Right cardiac atrium (tissue), 5 donors: ENCODE results near the gene CNTFR. TPM values are rescaled to one million over a fixed set of nuclear protein-coding genes. Genes with fewer than 3 reads are reported as not detected.

Source experiments
- ATAC-seq, 2 donors: fragments of 200-7000 bp; cut with Tn5 transposase; one replicate each; pipeline versions ENCODE4 v1.8.0 to v1.9.1; 2020; ENCODE audit warnings: moderate library complexity in 2 of 2, mild to moderate bottlenecking in 1 of 2
- DNase-seq, 3 donors: peaks; one replicate each; pipeline ENCODE4 v3.0.0-alpha.2; 2020
- H3K27ac ChIP-seq: one replicate; pipeline ENCODE4 v1.5.1; 2013; ENCODE audit warnings: mild to moderate bottlenecking, low read length, control low read depth, moderate library complexity
- H3K27me3 ChIP-seq: one replicate; pipeline ENCODE4 v1.6.1; 2013; ENCODE audit not compliant: control insufficient read depth, insufficient read depth
- H3K4me1 ChIP-seq: one replicate; pipeline ENCODE4 v1.6.1; 2013; ENCODE audit warnings: low read length; ENCODE audit not compliant: control insufficient read depth, insufficient read depth
- H3K4me3 ChIP-seq: one replicate; pipeline ENCODE4 v1.5.1; 2013; ENCODE audit warnings: low read length, control low read depth
- H3K9me3 ChIP-seq: one replicate; pipeline ENCODE4 v1.6.1; 2013; ENCODE audit warnings: low read length; ENCODE audit not compliant: control insufficient read depth
- WGBS: extraction: QIAGEN DNeasy Blood & Tissue Kit; methylation state at CpG from one replicate; pipeline ENCODE4 v1.1.7; 2013; 5-methylcytosine and 5-hydroxymethylcytosine counted together
- intact Hi-C, 4 donors: fragments of 100-400 bp; cut with DNase I; formaldehyde crosslinking; loops; one replicate each; pipeline versions ENCODE4 v1.11.0 to v1.14.0; 2022 to 2023
- polyA plus RNA-seq: library from polyadenylated mRNA; stranded (reverse); fragments of 200-250 nt; gene quantifications from one replicate; pipeline ENCODE4 v1.2.3, GENCODE V29; 2013
- total RNA-seq, 4 donors: library from RNA; stranded (reverse); fragmentation: NEBNext Ultra II Directional; extraction: Animal tissue kit (Norgen Biotek cat#: 25700); gene quantifications; one replicate each; pipeline ENCODE4 v1.2.1, GENCODE V29; 2021
- donor health status: healthy with polysubstance abuse.
- donor health status: DM: no; HTN: yes; CAD: no.
- donor health status: DM: no; HTN: no; CAD: no.
- donor health status: DM: no; HTN: yes; CAD: no; lungs with severe emphysema.
- donor health status: DM: yes; HTN: yes; CAD: no.

CNTFR gene
- total and polyA plus RNA-seq, 5 donors = 14.9 to 66.4 (median 51.5) TPM

DNA sequence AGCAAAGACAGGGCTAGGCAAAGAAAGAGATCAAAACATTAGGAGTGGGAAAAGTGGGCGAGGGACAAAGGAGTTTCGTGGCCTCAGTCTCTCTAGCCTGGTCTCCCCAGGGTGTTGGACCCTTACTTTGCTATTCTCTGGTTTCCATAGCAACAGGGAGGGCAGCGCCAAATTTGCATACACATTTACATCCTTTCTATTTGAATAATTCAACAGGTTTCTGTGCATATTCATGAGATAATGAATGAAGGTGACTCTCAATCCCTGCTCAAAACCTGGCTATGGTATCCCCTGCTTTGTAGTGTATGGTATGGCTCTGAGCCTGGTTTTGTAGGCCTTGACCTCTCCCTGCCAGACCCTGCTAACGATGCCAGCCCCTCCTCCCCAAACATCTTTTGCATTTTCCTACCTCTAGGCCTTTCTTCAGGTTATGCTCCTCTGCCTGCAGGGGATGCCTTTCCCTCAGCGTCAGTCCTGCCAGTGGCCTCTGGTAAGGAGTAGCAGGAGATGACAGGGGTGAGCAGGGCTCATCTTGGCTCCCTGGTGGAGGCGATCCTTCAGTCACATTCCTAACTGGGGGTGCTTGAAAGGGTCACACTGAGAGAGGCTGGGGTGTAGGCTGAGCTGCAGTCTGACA is 12.5 kb upstream of the CNTFR start:
- ATAC-seq (no peak), DNase-seq (peak in 1 of 3 donors; percentile 23)
- no peak overlapping the region for H3K4me3 ChIP-seq
- peaks cover 3% of the 10 kb centered on the region for H3K4me1 ChIP-seq
- H3K27ac ChIP-seq = no peak overlapping the region
- intact Hi-C loops = loop anchor here in 2 of 4 donors (5.0 to 10.0 kb wide), 3 partner anchors 100 to 267 kb away; no protein-coding TSS in a partner anchor
- H3K27me3 ChIP-seq = no peaks in the 10 kb centered on the region
- 79% methylated on average over 6 of the region's 6 CpGs for WGBS
- no peaks in the 10 kb centered on the region for H3K9me3 ChIP-seq

DNA sequence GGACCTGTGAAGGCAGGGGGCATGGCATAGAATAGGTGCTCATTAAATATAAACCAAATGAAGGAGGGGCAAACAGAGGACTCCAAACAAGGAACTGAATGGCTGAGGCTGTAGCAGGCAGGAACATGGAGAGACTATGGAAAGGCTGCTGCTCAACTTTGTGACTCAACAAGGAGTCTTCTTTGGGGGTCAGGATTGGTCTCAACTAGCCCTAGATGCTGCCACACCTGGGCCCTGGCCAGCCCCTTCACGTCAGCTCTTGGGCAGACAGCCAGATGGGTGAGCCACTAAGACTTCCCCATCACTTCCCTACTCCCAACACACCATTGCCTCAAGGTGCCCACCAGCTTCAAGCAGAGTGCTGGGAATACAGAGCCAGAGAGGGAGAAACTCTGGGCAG is 11.4 kb upstream of the CNTFR start:
- Histone ChIP-seq H3K4me3 (no peak overlapping the region), H3K9me3 (no peaks in the 10 kb centered on the region), H3K27ac (no peak overlapping the region), H3K27me3 (no peaks in the 10 kb centered on the region), H3K4me1 (peaks cover 3% of the 10 kb centered on the region)
- 37% methylated on average over 1 of the region's 1 CpG for WGBS
- DNase-seq = peak in 1 of 3 donors; percentile 38
- intact Hi-C loops = loop anchor here in 2 of 4 donors (5.0 to 10.0 kb wide), 3 partner anchors 99 to 266 kb away; no protein-coding TSS in a partner anchor
- no peak for ATAC-seq

DNA sequence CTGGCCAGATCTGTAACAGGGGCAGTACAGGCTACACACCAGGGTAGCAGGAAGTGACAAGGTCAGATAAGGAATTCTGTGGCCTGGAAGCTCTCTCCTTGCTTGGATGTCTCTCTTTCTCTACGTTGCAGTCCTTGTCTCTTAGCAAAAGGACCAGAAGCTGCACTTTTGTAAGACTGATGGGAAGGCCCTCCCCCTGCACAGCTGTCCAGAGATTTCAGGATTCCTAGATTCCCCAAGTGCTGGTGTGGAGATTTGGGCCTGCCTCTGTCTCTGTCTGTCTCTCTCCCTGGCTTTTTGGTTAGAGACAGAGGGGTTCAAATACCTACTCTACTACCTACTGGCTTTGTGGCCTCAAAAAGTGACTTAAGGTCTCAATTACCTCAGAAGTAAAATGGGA is 10.0 kb upstream of the CNTFR start:
- no peaks in the 10 kb centered on the region for H3K9me3 ChIP-seq
- peaks cover 3% of the 10 kb centered on the region for H3K4me1 ChIP-seq
- 20% methylated on average over 1 of the region's 1 CpG for WGBS
- ATAC-seq (no peak), DNase-seq (peak in 1 of 3 donors; percentile 2)
- intact Hi-C loops = loop anchor here in 2 of 4 donors (5.0 to 10.0 kb wide), 5 partner anchors 155 to 265 kb away; no protein-coding TSS in a partner anchor
- H3K27ac ChIP-seq = no peak overlapping the region
- no peaks in the 10 kb centered on the region for H3K27me3 ChIP-seq
- no peak overlapping the region for H3K4me3 ChIP-seq

DNA sequence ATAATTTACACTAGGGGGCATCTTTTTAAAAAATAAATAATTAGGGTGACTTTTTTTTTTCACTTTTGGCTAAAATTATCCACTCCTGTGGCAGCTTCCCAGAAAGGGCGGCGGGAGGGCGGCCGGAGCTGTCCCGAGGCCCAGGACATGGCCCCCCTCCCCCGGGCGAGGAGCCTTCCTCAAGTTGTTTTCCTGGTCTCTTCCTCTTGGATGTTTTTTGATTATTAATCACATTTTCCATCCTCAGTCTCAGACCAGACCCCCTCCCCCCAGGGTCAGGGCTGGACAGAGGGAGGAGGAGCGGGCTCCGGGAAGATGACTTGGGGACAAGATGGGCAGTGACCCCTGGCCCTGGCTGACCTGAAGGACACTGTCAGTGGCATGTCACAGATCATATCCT is 4.7 kb upstream of the CNTFR start:
- DNase-seq (peak in 2 of 3 donors; percentile 87 to 92), ATAC-seq (peak in 1 of 2 donors; percentile 1)
- intact Hi-C loops = loop anchor here in 2 of 4 donors (10.0 kb wide), 4 partner anchors 149 to 259 kb away; no protein-coding TSS in a partner anchor
- Histone ChIP-seq H3K27ac (peak overlapping the region; percentile 29), H3K27me3 (no peaks in the 10 kb centered on the region), H3K9me3 (no peaks in the 10 kb centered on the region), H3K4me1 (peaks cover 4% of the 10 kb centered on the region), H3K4me3 (no peak overlapping the region)
- whole genome bisulfite sequencing = 32% methylated on average over 9 of the region's 9 CpGs

DNA sequence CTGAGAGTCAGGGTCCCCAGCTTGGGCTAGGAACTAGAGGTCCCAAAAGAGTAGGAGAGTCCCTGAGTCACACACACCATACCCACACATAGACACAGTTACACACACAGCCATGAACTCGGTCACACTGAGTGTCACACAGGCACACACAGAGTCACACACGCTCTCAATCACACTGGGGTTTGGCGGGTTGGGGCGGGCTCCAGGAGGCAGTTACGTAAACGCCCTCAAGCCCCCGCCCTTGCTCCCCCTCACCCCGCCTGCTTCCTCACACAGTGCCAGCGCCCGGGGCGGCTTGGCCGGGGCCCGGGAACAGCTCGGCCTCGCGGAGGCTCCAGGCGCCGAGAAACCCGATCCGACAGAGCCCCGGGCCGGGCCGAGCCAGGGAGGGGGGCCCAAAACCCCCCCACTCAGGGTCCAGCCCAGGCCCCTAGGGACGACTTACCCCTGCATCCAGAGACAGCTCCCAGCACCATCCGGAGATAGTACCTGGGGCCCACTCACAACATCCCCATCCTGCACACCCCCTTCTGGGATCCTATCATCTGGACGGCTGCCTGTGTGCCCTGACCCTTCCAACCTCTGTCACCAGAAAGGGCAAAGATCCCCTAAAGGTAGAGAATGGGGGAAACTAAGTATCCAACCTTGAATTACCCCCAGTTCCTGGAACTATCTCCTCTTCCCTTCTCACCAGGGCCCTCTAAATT is 3.5 kb upstream of the CNTFR start:
- WGBS = 8% methylated on average over 26 of the region's 26 CpGs
- Histone ChIP-seq H3K27me3 (no peaks in the 10 kb centered on the region), H3K9me3 (no peaks in the 10 kb centered on the region), H3K4me3 (no peak overlapping the region), H3K4me1 (peaks cover 4% of the 10 kb centered on the region), H3K27ac (peak overlapping the region; percentile 57)
- DNase-seq (peak; percentile 89 to 97 (median 96)), ATAC-seq (peak; percentile 78 to 80)
- intact Hi-C loops = loop anchor here in 3 of 4 donors (2.0 to 10.0 kb wide), 5 partner anchors 44 to 258 kb away; no protein-coding TSS in a partner anchor

DNA sequence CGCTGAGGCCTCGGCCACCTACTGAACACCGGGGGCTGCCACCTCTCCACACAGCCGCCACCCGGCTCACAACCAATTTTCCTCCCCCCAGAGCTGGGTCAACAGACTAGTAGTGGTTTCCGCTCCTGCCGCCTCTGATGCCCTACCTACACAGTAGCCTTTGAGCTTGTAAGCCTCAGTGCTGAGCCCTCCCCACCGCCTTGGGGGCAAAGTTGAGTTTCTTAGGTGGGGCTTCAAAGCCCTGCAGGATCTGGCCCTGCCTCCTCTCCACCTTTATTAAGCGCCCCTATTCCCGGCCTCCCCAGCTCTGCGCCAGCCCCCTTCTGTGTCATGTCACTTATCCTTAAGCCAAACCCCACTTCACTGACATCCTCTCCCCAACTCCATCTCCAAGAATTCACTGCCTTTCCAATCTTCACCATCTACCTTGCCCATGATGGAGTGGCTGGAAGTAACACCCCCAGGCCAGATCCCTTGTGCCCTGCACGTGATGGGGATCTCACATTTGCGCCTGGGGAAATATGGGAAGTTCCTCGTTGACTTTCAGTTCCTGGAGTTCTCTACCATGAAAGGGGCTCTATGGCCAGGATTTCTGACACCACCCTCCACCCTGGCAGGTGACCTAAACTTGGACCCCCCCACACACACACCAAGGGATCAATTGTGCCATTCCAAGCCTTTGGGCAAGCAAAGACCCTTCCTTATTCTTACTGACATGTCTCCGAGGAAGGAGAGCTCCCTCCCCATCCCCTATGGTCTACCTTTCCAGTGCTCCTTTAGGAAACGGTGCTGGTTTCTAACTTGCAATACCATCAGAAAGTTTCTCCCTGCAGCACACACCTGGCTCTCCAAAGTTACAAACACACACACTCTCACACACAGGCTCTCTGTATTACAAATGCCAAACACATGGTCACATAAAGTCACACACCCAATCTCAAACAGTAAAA is 2.7 kb upstream of the CNTFR start:
- DNase-seq (peak in 2 of 3 donors; percentile 51 to 61), ATAC-seq (no peak)
- intact Hi-C loops = loop anchor here (1.0 to 10.0 kb wide), 7 partner anchors 43 to 257 kb away; no protein-coding TSS in a partner anchor
- Histone ChIP-seq H3K4me3 (no peak overlapping the region), H3K27me3 (no peaks in the 10 kb centered on the region), H3K9me3 (no peaks in the 10 kb centered on the region), H3K27ac (no peak overlapping the region), H3K4me1 (peaks cover 4% of the 10 kb centered on the region)
- WGBS = 34% methylated on average over 16 of the region's 16 CpGs

DNA sequence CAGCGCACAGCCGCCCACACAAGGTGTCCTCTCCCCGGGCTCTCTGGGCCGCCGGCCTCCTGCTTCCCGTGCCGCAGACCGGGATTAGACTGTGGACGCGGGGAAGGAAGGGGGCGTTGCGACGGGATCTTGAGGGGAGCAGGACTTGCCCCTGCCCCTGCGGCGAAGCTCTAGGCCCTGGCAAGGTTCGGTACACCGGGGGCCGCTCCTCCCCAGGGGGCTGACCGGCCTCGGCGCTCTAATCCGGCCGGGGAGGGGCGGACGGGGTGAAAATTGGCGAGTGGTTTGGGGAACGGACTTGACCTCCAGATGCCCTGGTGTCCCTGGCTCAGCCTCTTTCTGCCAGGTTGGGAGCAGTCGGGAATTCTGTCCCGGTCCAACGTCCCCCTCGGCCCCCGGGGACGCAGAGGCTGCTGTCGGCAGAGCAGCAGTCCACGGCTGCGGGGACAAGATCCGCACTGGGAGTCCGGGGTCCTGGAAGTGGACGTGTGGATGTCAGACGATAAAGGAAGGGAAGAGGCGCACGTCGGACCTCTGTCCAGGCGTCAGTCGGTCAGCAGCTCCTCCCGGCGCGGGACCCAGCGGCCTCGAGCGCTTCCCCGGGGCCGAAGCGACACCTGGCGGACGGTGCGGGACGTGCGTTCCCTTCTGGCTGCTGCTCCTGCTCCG is 1.9 kb upstream of the CNTFR start:
- H3K27me3 ChIP-seq = no peaks in the 10 kb centered on the region
- ATAC-seq (peak; percentile 73 to 85), DNase-seq (peak; percentile 88 to 96 (median 96))
- peak overlapping the region; percentile 18 for H3K4me3 ChIP-seq
- WGBS = 6% methylated on average over 60 of the region's 60 CpGs
- intact Hi-C loops = loop anchor here in 3 of 4 donors (1.0 to 10.0 kb wide), 7 partner anchors 43 to 257 kb away; no protein-coding TSS in a partner anchor
- no peaks in the 10 kb centered on the region for H3K9me3 ChIP-seq
- peak overlapping the region; percentile 21 for H3K27ac ChIP-seq
- peaks cover 7% of the 10 kb centered on the region for H3K4me1 ChIP-seq

DNA sequence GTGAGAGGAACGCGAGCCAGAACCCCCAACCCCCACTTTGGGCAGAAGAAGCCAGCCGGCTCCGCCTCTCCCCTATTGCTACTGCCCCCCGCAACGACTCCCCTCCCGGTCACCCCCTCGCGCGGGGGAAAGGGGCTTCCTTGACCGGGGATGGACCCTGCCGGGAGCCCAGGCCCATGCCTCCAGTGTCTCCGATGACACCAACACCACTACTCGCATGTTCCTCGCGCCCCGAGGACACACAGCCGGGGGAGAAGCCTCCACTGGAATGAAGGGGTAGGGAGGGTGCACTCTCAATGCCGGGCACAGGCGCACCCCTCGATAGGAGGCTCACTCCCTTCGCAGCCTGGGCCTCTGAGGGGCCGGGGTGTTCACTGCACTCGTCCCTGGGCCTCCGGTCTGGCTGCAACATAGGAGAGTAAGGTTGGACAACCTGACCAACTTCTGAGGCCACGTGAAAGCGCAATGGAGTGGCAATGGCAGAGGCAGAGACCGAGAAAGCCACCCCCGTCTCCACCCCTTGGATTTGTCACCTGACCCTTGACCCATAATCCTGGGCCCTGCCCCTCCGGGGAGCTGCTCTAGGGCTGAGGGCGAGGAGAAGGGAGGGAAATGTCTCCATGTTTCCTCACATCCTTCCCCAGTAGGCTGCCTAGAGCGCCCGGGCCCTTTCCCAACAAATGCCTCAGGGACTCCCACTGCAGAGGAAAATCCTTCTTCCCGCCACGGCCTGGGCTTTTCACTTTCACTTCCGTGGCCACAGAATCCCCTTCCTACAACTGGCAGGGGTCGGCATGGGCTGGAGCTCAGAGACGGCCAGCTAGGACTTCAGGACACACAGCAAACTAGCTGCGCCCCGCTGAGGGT is 1.1 kb upstream of the CNTFR start:
- ATAC-seq = peak; percentile 30
- peak overlapping the region; percentile 21 for H3K27ac ChIP-seq
- H3K27me3 ChIP-seq = no peaks in the 10 kb centered on the region
- H3K9me3 ChIP-seq = no peaks in the 10 kb centered on the region
- intact Hi-C loops = loop anchor here in 3 of 4 donors (1.0 to 10.0 kb wide), 7 partner anchors 42 to 256 kb away; no protein-coding TSS in a partner anchor
- H3K4me3 ChIP-seq = peak overlapping the region; percentile 45
- peaks cover 9% of the 10 kb centered on the region for H3K4me1 ChIP-seq
- DNase-seq = peak; percentile 67 to 88 (median 85)
- 24% methylated on average over 40 of the region's 40 CpGs for WGBS
